Jurkat, Clone E6-1 (cell line): ENCODE measurements around the gene INO80.
"Not testable (repeated sequence)": the region's sequence is repeated elsewhere in the genome, so short reads cannot be mapped to it uniquely, and the experiment has no call there.

Experiments used
- DNase-seq: peaks from one replicate; pipeline ENCODE4 v3.0.0-alpha.2; 2011; ENCODE audit warnings: low read depth, low spot score
- H3K4me3 ChIP-seq: 2 replicates; pipeline ENCODE4 v1.5.1; 2011; ENCODE audit warnings: mild to moderate bottlenecking, low read length, control low read depth, moderate library complexity

Gene INO80

GRCh38 chr15:40985541-40986330 is 130.3 kb downstream of the INO80 start:
- DNase-seq: no peak
- H3K4me3 ChIP-seq: no peak overlapping the region

DNA sequence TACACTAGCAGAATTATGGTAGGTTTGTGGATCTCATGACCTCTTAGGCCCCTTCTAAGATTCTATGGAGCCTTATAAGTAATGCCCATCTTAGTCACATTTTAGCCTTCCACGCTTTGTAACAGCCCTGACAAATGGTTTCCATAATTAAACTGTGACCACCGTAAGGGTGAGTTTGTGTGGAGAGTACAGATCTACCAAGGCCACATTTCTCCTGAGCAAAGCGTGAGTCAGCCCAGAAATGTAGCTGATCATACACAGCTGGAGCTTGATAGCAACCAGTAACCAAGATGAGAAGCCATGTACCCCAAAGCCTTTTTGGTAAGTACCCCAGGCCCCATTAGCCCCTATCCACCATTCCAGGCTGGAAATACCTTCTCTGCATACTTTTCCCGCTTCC is 131.1 kb downstream of the INO80 start:
- no peak for DNase-seq
- no peak overlapping the region for H3K4me3 ChIP-seq

GRCh38 chr15:40984406-40984805 is 131.7 kb downstream of the INO80 start:
- H3K4me3 ChIP-seq: no peak overlapping the region
- DNase-seq: no peak

- no peak for DNase-seq
- no peak overlapping the region for H3K4me3 ChIP-seq
Observed at GRCh38 chr15:40982855-40983254, 133.2 kb downstream of the INO80 start.

- no peak for DNase-seq
Observed at GRCh38 chr15:40981186-40981585, 134.9 kb downstream of the INO80 start.

GRCh38 chr15:40978562-40978961 is 137.5 kb downstream of the INO80 start:
- DNase-seq: no peak
- no peak overlapping the region for H3K4me3 ChIP-seq

More at GRCh38 chr15:40981186-40981585, 134.9 kb downstream of the INO80 start:
- no peak overlapping the region for H3K4me3 ChIP-seq

GRCh38 chr15:40978141-40978540 is 137.9 kb downstream of the INO80 start:
- H3K4me3 ChIP-seq: no peak overlapping the region
- no peak for DNase-seq

- no peak overlapping the region for H3K4me3 ChIP-seq
- DNase-seq: no peak
Observed at GRCh38 chr15:40976819-40977218, 139.3 kb downstream of the INO80 start.

GRCh38 chr15:40974879-40975278 is 141.2 kb downstream of the INO80 start:
- no peak for DNase-seq
- no peak overlapping the region for H3K4me3 ChIP-seq

DNA sequence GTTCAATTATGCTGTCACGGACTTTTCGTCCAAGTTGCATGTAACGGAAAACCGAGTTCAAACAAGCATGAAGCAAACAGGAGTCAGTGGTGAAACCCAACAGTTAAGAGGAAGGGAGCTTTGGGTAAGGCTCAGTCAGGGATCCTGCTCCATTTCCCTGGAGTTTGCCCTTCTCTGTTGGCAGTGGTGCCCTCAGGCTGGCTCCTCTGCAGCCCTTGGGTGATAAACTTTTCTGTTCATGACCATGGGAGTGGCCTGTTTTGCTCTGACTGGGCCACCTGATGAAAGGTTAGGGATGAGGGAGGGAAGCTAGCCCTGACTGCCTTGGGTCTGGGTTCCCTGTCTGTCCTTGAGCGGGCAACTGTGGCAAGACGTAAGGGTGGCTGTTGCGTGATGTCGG is 146.7 kb downstream of the INO80 start:
- DNase-seq: no peak
- no peak overlapping the region for H3K4me3 ChIP-seq

- DNase-seq: no peak
- H3K4me3 ChIP-seq: no peak overlapping the region
Observed at GRCh38 chr15:40968290-40969085, 147.6 kb downstream of the INO80 start.

DNA sequence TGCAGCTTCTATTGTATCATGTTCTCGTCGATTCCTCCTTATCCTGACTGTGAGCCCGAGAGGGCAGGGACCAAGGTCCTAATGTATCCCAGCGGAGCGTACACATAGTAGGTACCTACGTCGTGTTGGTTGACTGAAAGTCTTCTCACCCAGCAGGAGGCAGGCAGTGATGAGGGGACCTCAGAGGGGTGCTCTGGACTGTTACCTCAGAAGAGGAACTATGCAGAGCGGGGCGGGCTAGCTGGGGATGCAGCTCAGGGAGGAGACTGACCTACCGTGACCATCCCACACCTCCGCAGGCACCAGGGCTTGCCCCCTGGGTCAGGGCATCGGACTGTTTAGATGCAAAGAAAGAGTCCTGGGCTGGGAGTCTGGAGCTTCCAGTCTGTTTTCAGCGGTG is 151.4 kb downstream of the INO80 start:
- no peak for DNase-seq
- no peak overlapping the region for H3K4me3 ChIP-seq

DNA sequence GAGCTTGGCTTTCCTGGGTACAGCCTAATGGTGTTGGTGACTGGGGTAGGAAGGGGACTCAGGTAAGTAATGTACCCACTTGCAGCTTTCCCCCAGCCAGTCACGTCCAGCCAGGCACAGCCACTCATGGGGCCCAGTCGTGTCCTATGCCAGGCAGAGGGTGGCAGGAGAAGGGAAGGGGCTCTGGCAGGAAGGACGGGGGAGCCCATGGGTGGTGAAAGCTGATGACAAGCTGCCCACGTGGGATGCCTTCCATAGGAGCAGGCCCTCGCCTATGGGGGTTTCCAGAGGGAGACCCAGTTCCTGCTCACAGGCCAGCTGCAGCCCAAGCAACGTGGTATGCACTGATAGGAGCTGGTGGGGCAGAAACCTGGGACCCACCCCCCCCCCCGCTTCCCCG is 152.1 kb downstream of the INO80 start:
- DNase-seq: no peak

GRCh38 chr15:40963201-40963600 is 152.9 kb downstream of the INO80 start:
- DNase-seq: no peak
- no peak overlapping the region for H3K4me3 ChIP-seq

More for the DNA sequence above, 152.1 kb downstream of the INO80 start:
- no peak overlapping the region for H3K4me3 ChIP-seq

DNA sequence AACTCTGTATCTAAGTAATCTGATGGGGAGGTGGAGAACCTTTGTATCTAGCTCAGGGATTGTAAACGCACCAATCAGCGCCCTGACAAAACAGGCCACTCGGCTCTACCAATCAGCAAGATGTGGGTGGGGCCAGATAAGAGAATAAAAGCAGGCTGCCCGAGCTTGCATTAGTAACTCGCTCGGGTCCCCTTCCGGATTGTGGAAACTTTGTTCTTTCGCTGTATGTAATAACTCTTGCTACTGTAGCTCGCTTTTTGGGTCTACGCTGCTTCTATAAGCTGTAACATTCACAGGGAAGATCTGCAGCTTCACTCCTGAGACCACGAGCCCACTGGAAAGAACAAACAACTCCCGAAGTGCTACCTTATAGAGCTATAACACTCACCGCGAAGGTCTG is 153.8 kb downstream of the INO80 start:
- DNase-seq, H3K4me3 ChIP-seq: not testable (repeated sequence)

- DNase-seq, H3K4me3 ChIP-seq: not testable (repeated sequence)
Observed at GRCh38 chr15:40961740-40962139, 154.3 kb downstream of the INO80 start.

DNA sequence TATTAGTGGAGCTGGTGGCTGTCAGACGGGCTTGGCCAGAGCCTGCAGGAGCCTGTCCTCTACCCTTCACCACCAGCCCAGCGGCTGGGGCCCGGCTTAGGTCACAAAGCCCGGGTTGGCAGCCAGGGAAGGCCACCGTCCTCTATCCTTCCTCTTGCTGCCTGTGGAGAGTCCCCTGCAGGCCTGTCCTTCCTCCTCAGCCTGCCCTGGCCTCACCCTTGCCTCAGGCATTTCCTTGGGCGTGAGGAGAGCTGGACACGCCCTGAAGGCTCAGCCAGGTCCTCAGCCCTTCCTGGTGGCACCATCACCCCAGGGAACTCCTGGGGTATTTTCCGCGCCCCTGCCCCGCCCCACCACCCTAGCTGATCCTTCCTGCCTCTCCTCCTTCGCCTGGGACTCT is 155.2 kb downstream of the INO80 start:
- H3K4me3 ChIP-seq: no peak overlapping the region
- no peak for DNase-seq

- no peak for DNase-seq
- H3K4me3 ChIP-seq: no peak overlapping the region
Observed at GRCh38 chr15:40960151-40960885, 155.8 kb downstream of the INO80 start.

- DNase-seq: no peak
- no peak overlapping the region for H3K4me3 ChIP-seq
Observed at GRCh38 chr15:40959331-40960141, 156.5 kb downstream of the INO80 start.
